K562 (cell line): ENCODE measurements around the gene HTR4.

Experiments
- CTCF ChIP-seq, 3 experiments: IDR thresholded peaks in 2 of 3; conservative IDR thresholded peaks in 1 of 3; 2 replicates each; pipeline ENCODE4 v1.5.1; 2011 to 2012; ENCODE audit warnings: low read length in 3 of 3, mild to moderate bottlenecking in 3 of 3, control low read depth in 2 of 3, improper control_type of control experiment in 1 of 3, inconsistent platforms in 1 of 3, low read depth in 1 of 3, mixed read lengths in 1 of 3, moderate library complexity in 1 of 3; ENCODE audit not compliant: insufficient read depth in 2 of 3
- EP300 ChIP-seq: IDR thresholded peaks from 2 replicates; pipeline ENCODE4 v1.6.1; 2012; ENCODE audit warnings: low read length, improper control_type of control experiment
- MAX ChIP-seq: sonication (generic); formaldehyde crosslinking; IDR thresholded peaks from 2 replicates; pipeline ENCODE4 v1.9.0; 2022; ENCODE audit warnings: mild to moderate bottlenecking, missing genetic modification reagents
- MYC ChIP-seq, 2 experiments: fragments of 250-450 bp in 1 of 2; sonication (Bioruptor Pico) in 1 of 2; IDR thresholded peaks; 2 replicates each; pipeline versions ENCODE4 v1.5.1 to v1.6.1; 2012 to 2021; ENCODE audit warnings: low read depth in 2 of 2, borderline replicate concordance in 1 of 2, improper control_type of control experiment in 1 of 2, low read length in 1 of 2, mild to moderate bottlenecking in 1 of 2, moderate library complexity in 1 of 2
- MYNN ChIP-seq, 2 experiments: sonication (generic); formaldehyde crosslinking in 1 of 2; IDR thresholded peaks; 2 replicates each; pipeline versions ENCODE4 v1.5.0 to v1.6.1; 2016 to 2020; ENCODE audit warnings: antibody characterized with exemption in 1 of 2, missing genetic modification reagents in 1 of 2
- RAD51 ChIP-seq: fragments of 450-650 bp; IDR thresholded peaks from 2 replicates; pipeline ENCODE4 v1.7.1; 2016; ENCODE audit warnings: low read depth, mild to moderate bottlenecking, borderline replicate concordance
- RBM15 ChIP-seq: fragments of 200-400 bp; formaldehyde crosslinking; IDR thresholded peaks from 2 replicates; pipeline ENCODE4 v1.6.1; 2018; ENCODE audit warnings: mild to moderate bottlenecking, low read length, moderate library complexity; ENCODE audit not compliant: insufficient read depth
- SMAD4 ChIP-seq: fragments of 250-450 bp; sonication (Bioruptor Pico); conservative IDR thresholded peaks from 2 replicates; pipeline ENCODE4 v1.8.0; 2021; ENCODE audit warnings: inconsistent platforms, mild to moderate bottlenecking, moderate library complexity
- SP1 ChIP-seq: sonication (generic); formaldehyde crosslinking; IDR thresholded peaks from 2 replicates; pipeline ENCODE4 v1.8.1; 2022; ENCODE audit warnings: mild to moderate bottlenecking, missing genetic modification reagents
- SUPT5H ChIP-seq: fragments of 450-650 bp; IDR thresholded peaks from 2 replicates; pipeline ENCODE4 v1.6.1; 2016
- TEAD2 ChIP-seq: fragments of 450-650 bp; IDR thresholded peaks from 2 replicates; pipeline ENCODE4 v1.6.1; 2016; ENCODE audit warnings: missing genetic modification characterization, control low read depth, missing compliant biosample characterization
- YY1 ChIP-seq, 3 experiments: IDR thresholded peaks; 2 replicates each; pipeline ENCODE4 v1.6.1; 2011; ENCODE audit warnings: low read length in 2 of 3, mild to moderate bottlenecking in 2 of 3, moderate library complexity in 2 of 3, borderline replicate concordance in 1 of 3, control low read depth in 1 of 3, low read depth in 1 of 3; ENCODE audit not compliant: insufficient read depth in 3 of 3, insufficient replicate concordance in 2 of 3, control insufficient read depth in 1 of 3, insufficient read length in 1 of 3; ENCODE audit errors: extremely low read depth in 1 of 3
- ZNF76 ChIP-seq: fragments of 250-450 bp; sonication (Bioruptor Pico); IDR thresholded peaks from 2 replicates; pipeline ENCODE4 v1.4.0; 2020; ENCODE audit warnings: mild to moderate bottlenecking, moderate library complexity, borderline replicate concordance
- ZNF785 ChIP-seq: fragments of 250-450 bp; sonication (Bioruptor Pico); IDR thresholded peaks from 2 replicates; pipeline ENCODE4 v1.4.0; 2020; ENCODE audit warnings: mild to moderate bottlenecking

GRCh38 chr5:148556835-148557234 lies 97.5 kb downstream of the HTR4 start:
- TF ChIP-seq MYC (IDR thresholded peaks at IDR 0.05; ENCODE audit: low read depth, low read length) (no peak), MYC (CRISPR knock-in tag; IDR thresholded peaks at IDR 0.05; ENCODE audit: borderline replicate concordance, low read depth) (no peak), CTCF (IDR thresholded peaks at IDR 0.05 in 2 of 3, conservative IDR thresholded peaks at IDR 0.05 in 1 of 3; ENCODE audit: insufficient read depth in 2 of 3, low read depth in 1 of 3, low read length in 3 of 3) (no peak), SMAD4 (CRISPR knock-in tag) (no peak), ZNF785 (CRISPR knock-in tag) (no peak), EP300 (no peak), ZNF76 (CRISPR knock-in tag) (no peak), MAX (no peak), YY1 (IDR thresholded peaks at IDR 0.05; ENCODE audit: borderline replicate concordance in 1 of 3, control insufficient read depth in 1 of 3, extremely low read depth in 1 of 3, insufficient read depth in 3 of 3, insufficient read length in 1 of 3, insufficient replicate concordance in 2 of 3, low read depth in 1 of 3, low read length in 2 of 3) (no peak), TEAD2 (tag) (no peak), SUPT5H (no peak), RBM15 (no peak), MYNN (IDR thresholded peaks at IDR 0.05) (no peak), MYNN (CRISPR knock-in tag; IDR thresholded peaks at IDR 0.05) (no peak), RAD51 (no peak), SP1 (CRISPR knock-in tag) (no peak)
